AG10803 (cell line): ENCODE results near the gene FRAS1.

ENCODE experiments used
- DNase-seq: peaks from one replicate; pipeline ENCODE4 v3.0.0; 2010; ENCODE audit warnings: low read depth
- H3K4me3 ChIP-seq: 2 replicates; pipeline ENCODE4 v1.5.1; 2011; ENCODE audit warnings: mild to moderate bottlenecking, low read length, control low read depth
- TF ChIP-seq, protein P1 (sequence below): conservative IDR thresholded peaks from 2 replicates; pipeline ENCODE4 v1.5.1; 2011; ENCODE audit warnings: mild to moderate bottlenecking, low read length, control low read depth, inconsistent platforms

The FRAS1 gene

DNA sequence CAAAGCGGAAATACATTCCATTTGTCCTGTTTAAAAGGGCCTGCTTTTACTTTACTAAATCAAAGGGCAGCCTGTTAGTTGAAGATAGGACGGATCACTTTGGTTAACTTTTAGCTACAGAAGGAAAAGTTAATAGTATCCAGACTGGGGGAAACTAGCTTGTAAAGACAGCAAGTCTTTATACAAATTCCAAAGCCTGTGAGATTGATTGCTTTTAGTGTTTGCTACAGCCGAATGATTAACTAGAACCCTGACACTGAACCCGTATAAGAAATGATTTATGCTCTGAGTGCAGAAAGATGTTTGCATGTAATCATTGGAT is 93.4 kb downstream of the FRAS1 start:
- no peak for DNase-seq
- TF ChIP-seq, protein P1, sequence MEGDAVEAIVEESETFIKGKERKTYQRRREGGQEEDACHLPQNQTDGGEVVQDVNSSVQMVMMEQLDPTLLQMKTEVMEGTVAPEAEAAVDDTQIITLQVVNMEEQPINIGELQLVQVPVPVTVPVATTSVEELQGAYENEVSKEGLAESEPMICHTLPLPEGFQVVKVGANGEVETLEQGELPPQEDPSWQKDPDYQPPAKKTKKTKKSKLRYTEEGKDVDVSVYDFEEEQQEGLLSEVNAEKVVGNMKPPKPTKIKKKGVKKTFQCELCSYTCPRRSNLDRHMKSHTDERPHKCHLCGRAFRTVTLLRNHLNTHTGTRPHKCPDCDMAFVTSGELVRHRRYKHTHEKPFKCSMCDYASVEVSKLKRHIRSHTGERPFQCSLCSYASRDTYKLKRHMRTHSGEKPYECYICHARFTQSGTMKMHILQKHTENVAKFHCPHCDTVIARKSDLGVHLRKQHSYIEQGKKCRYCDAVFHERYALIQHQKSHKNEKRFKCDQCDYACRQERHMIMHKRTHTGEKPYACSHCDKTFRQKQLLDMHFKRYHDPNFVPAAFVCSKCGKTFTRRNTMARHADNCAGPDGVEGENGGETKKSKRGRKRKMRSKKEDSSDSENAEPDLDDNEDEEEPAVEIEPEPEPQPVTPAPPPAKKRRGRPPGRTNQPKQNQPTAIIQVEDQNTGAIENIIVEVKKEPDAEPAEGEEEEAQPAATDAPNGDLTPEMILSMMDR, result no peak
- no peak overlapping the region for H3K4me3 ChIP-seq

DNA sequence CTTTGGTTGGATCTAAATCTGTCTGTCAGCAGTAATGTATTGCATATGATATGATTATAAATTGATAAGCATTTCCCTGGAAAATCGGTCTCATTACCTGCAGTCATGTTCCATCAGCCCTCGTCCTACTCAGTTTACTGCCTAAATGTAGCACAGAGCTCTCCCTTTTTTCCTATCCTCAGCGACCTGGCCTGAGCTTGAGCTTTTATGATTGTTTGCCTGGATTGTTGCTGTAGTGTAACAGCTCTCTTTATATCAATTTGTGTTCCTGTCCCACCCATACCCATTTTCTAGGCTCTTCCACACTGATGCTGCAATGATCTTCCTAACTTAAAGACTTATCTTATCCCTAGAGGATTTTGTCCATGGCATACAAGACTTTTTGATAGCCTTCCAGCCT is 95.7 kb downstream of the FRAS1 start:
- TF ChIP-seq, protein P1, result no peak
- DNase-seq, result no peak

DNA sequence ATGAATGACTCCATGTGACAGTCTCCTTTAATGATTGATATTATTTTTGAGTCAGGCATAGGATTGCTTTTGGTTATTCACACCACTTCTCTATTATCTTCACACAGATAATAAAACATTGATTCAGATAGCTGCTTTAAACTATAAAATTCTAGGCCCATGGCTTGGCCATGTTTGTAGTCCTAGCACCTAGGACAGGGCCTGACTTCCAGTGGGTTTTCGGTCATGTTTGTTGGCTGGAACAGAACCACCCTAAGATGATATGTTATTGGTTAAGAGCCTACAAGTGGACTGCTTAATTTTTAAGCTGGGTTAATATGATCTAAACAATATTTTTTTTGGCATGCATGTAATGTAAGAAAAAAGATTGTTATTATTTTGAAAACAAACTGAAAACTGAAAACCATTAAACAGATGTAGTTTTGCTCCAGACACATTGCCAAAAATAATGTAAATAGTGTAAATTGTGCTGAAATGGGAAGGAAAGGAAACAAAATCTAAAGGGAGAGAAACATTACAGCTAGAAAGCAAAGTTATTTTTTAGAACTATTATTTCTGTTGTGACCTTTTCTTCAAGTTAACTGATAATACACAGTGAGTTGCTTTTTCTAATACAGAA is 98.0 kb downstream of the FRAS1 start:
- no peak overlapping the region for H3K4me3 ChIP-seq
- TF ChIP-seq, protein P1, result no peak
- DNase-seq, result no peak

More for the DNA sequence above, 95.7 kb downstream of the FRAS1 start:
- no peak overlapping the region for H3K4me3 ChIP-seq

DNA sequence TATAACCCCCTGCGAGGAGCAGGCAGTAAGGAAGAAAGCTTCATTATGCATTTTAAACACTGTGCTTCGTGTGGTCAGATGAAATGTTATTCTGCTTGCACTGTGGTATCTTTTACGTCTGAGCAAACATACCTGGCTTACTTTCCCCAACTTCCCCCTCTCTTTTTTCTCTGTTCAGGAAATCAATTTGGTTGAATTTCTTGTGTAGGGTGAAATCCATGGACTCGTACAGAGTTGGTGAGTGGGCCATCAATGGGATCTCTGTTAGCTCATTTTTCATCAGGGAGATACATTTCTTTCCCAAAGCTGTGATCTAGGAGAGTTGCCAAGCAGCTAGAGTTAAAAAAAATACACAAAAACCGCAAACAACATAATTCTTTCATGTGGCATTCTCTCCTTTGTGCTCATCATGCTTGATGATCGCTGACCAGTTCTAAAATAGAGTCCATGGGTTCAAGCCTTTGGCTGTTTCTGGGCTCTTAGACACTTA is 98.5 kb downstream of the FRAS1 start:
- TF ChIP-seq, protein P1, result no peak
- no peak overlapping the region for H3K4me3 ChIP-seq
- peak; percentile 25 for DNase-seq

DNA sequence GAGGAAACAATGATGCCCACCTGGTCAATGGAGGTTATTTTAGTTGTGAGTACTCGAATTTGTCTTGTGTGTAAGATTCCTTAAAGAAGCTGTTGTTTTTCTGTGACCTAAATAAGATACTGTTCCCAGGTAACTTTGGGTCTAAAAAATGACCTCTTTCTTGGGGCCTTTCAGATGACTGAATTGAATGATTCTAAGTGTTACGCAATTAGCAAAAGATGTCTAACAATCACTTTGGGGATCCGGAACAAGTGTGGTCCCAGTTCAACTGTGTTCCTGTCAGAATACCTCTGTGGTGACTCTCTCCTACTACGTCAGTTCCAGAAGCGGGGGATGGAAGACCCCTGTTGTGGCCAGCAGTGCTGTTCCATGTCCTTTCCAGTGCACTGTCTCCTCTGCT is 99.4 kb downstream of the FRAS1 start:
- DNase-seq, result no peak
- TF ChIP-seq, protein P1, result no peak
- H3K4me3 ChIP-seq, result no peak overlapping the region

DNA sequence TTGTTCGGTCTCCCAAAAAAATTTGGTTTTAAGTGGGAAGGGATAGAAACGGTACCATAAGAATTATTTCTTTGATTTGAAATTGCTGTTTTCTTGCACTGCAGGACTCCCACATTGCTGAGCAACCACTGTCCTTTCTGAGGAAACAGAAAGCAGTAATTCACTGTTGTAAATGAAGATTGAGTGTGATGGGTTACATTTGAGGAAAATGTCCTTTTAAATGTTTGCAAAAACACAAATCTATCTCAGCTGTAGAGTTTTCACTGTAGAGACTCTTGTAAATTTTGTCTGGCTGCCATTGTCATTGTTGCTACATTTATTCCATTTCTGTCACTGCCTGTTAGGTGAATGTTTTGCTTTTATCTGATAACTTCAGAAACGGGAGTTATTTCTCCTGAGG is 105.2 kb downstream of the FRAS1 start:
- no peak for DNase-seq
- TF ChIP-seq, protein P1, result no peak
- no peak overlapping the region for H3K4me3 ChIP-seq

DNA sequence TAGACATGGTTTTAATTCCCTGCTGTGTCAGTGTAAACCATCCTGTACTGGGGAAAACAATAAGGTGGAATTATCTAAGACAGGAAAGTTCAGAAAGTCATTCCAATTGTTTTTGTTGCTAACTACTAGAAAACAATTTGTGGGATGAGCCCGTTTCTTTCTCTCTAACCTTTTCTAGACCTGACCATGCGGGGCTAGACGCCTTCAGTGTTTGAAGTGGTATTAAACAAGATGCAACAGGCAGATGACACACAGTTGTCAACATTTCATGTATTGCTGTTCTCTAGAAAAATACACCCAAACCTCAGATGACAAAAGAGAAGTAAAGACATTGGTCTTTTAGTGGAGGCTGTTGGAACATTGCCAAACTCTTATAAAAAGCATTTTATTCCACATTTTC is 105.7 kb downstream of the FRAS1 start:
- H3K4me3 ChIP-seq, result no peak overlapping the region
- TF ChIP-seq, protein P1, result no peak
- DNase-seq, result no peak
